Heart left ventricle (tissue), 13 donors: Measurements from ENCODE around the gene SYT12.

Source experiments
- POLR2A ChIP-seq, 2 donors: fragments of 450-650 bp; IDR thresholded peaks; one replicate each; pipeline ENCODE4 v1.6.1; 2017; ENCODE audit warnings: antibody characterized with exemption in 2 of 2, mild to moderate bottlenecking in 2 of 2, moderate library complexity in 2 of 2
- TF ChIP-seq, protein P1 (sequence below), 12 donors: fragments of 200-600 bp; sonication (generic) in 4 of 12; IDR thresholded peaks; one replicate each; pipeline versions ENCODE4 v1.5.0 to v1.8.0; 2018 to 2022; ENCODE audit warnings: antibody characterized with exemption in 12 of 12, mild to moderate bottlenecking in 5 of 12
- donor health status: ischemic (EF 13 %, LVEDD 7.1; RV severe dilation, severe dysfunction).
- donor health status: DM: no; HTN: yes; CAD: no.
- donor health status: DM: no; HTN: no; CAD: no.
- donor health status: ischemic (EF 25% LVEDD 6.9; RV normal size, moderate dysfunction).
- donor health status: ischemic (EF 25% LVEDD 5.7; RV mildly dilated, moderate dysfunction).
- donor health status: ischemic (EF 35%, LVEDD 5.7; RV mildly dilated, moderate dysfunction).
- donor health status: nonischemic (EF 11% LVEDD 7.7; RV severe dilation, severe dysfunction).
- donor health status: DM: yes; HTN: yes; CAD: no.
- donor health status: PGD.
- donor health status: ischemic (EF 29% LVEDD 5.4; RV normal size, mild dysfunction).
- donor health status: nonischemic (EF 23%, LVEDD 6.1; RV moderate dilation, normal function).

GRCh38 chr11:66999555-66999954 lies 23.4 kb upstream of the SYT12 start:
- TF ChIP-seq, protein P1, sequence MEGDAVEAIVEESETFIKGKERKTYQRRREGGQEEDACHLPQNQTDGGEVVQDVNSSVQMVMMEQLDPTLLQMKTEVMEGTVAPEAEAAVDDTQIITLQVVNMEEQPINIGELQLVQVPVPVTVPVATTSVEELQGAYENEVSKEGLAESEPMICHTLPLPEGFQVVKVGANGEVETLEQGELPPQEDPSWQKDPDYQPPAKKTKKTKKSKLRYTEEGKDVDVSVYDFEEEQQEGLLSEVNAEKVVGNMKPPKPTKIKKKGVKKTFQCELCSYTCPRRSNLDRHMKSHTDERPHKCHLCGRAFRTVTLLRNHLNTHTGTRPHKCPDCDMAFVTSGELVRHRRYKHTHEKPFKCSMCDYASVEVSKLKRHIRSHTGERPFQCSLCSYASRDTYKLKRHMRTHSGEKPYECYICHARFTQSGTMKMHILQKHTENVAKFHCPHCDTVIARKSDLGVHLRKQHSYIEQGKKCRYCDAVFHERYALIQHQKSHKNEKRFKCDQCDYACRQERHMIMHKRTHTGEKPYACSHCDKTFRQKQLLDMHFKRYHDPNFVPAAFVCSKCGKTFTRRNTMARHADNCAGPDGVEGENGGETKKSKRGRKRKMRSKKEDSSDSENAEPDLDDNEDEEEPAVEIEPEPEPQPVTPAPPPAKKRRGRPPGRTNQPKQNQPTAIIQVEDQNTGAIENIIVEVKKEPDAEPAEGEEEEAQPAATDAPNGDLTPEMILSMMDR (IDR thresholded peaks at IDR 0.05) = no peak
- TF ChIP-seq POLR2A (IDR thresholded peaks at IDR 0.05) = no peak
